NT2/D1 (cell line): ENCODE data around the gene DLX2.

Experiments used
- YY1 ChIP-seq: IDR thresholded peaks from 2 replicates; pipeline ENCODE4 v1.6.1; 2011; ENCODE audit not compliant: insufficient read length, insufficient read depth
- ZNF274 ChIP-seq: IDR thresholded peaks from 2 replicates; pipeline ENCODE4 v1.6.1; 2011; ENCODE audit warnings: mild to moderate bottlenecking, low read depth, low read length

- TF ChIP-seq ZNF274 = no peak
- TF ChIP-seq YY1 = no peak
Measured at GRCh38 chr2:172102391-172103359, at the start of gene DLX2.
